HG03060 (cell line): ENCODE data around the gene TERT.
"Not testable (repeated sequence)": the region's sequence is repeated elsewhere in the genome, so short reads cannot be mapped to it uniquely, and the experiment has no call there.

Experiments used
- ATAC-seq: cut with Tn5 transposase; IDR thresholded peaks from one replicate; pipeline ENCODE4 v1.9.1; 2021; ENCODE audit warnings: low read depth, moderate number of reproducible peaks; ENCODE audit not compliant: unreplicated experiment

Gene TERT

GRCh38 chr5:1280177-1281037 lies 14.5 kb downstream of the TERT start:
- ATAC-seq = no peak

- ATAC-seq = no peak
These were observed 15.3 kb downstream of the TERT start for GRCh38 chr5:1279443-1280151.

GRCh38 chr5:1278656-1279442 lies 16.0 kb downstream of the TERT start:
- ATAC-seq = no peak

- no peak for ATAC-seq
These were observed 16.7 kb downstream of the TERT start for GRCh38 chr5:1278216-1278615.

- ATAC-seq = no peak
These were observed 17.1 kb downstream of the TERT start for GRCh38 chr5:1277781-1278180.

- no peak for ATAC-seq
These were observed 17.5 kb downstream of the TERT start for GRCh38 chr5:1277331-1277730.

GRCh38 chr5:1276930-1277329 lies 17.9 kb downstream of the TERT start:
- no peak for ATAC-seq

- not testable (repeated sequence) for ATAC-seq
These were observed 19.2 kb downstream of the TERT start for GRCh38 chr5:1275397-1276391.

GRCh38 chr5:1274471-1274870 lies 20.4 kb downstream of the TERT start:
- ATAC-seq = no peak

GRCh38 chr5:1273745-1274144 lies 21.1 kb downstream of the TERT start:
- no peak for ATAC-seq

- ATAC-seq = no peak
These were observed 22.7 kb downstream of the TERT start for GRCh38 chr5:1272201-1272600.

GRCh38 chr5:1270933-1271914 lies 23.6 kb downstream of the TERT start:
- ATAC-seq = no peak

- ATAC-seq = no peak
These were observed 24.4 kb downstream of the TERT start for GRCh38 chr5:1270426-1270825.

GRCh38 chr5:1268666-1269065 lies 26.2 kb downstream of the TERT start:
- no peak for ATAC-seq

GRCh38 chr5:1268056-1268455 lies 26.8 kb downstream of the TERT start:
- no peak for ATAC-seq

GRCh38 chr5:1267464-1267863 lies 27.4 kb downstream of the TERT start:
- not testable (repeated sequence) for ATAC-seq

GRCh38 chr5:1266791-1267190 lies 28.1 kb downstream of the TERT start:
- ATAC-seq = no peak
